ENCODE results near the gene TNFRSF4.

- no peak for TF ChIP-seq ZNF274 (IDR thresholded peaks at IDR 0.05; ENCODE audit: low read depth, low read length)
- TF ChIP-seq SUZ12 (IDR thresholded peaks at IDR 0.05; ENCODE audit: extremely low read depth, insufficient read depth, insufficient read length) = no peak
Observed at GRCh38 chr1:1228596-1229321, 14.8 kb upstream of the TNFRSF4 start.
